Peyer's patch (tissue), 4 donors: ENCODE measurements around the gene BCAS3.

Experiments used
- CTCF ChIP-seq, 6 experiments: fragments of 450-650 bp in 4 of 6; fragments of 200-600 bp in 2 of 6; sonication (generic) in 1 of 6; IDR thresholded peaks; one replicate each; pipeline ENCODE4 v1.5.1; 2017 to 2019; ENCODE audit warnings: antibody characterized with exemption in 6 of 6, mild to moderate bottlenecking in 3 of 6, moderate library complexity in 1 of 6
- POLR2A ChIP-seq, 2 donors: fragments of 450-650 bp; IDR thresholded peaks; one replicate each; pipeline ENCODE4 v1.5.1; 2017; ENCODE audit warnings: antibody characterized with exemption in 2 of 2, mild to moderate bottlenecking in 2 of 2, moderate library complexity in 2 of 2

GRCh38 chr17:61331886-61332285 lies 654.2 kb downstream of the BCAS3 start:
- TF ChIP-seq POLR2A (IDR thresholded peaks at IDR 0.05) (no peak), CTCF (IDR thresholded peaks at IDR 0.05) (no peak)
